Measurements from ENCODE around the gene RNF114.
"Not testable (repeated sequence)": the region's sequence is repeated elsewhere in the genome, so short reads cannot be mapped to it uniquely, and the experiment has no call there.

The RNF114 gene

GRCh38 chr20:49998478-49999188 lies 62.4 kb downstream of the RNF114 start:
- not testable (repeated sequence) for H3K4me3 Mint-ChIP-seq, H3K4me1 Mint-ChIP-seq, H3K36me3 Mint-ChIP-seq, H3K27ac Mint-ChIP-seq, H3K9me3 Mint-ChIP-seq, H3K27me3 Mint-ChIP-seq

GRCh38 chr20:49999329-49999728 lies 63.1 kb downstream of the RNF114 start:
- no peaks in the 10 kb centered on the region for H3K27me3 Mint-ChIP-seq
- no peaks in the 10 kb centered on the region for H3K9me3 Mint-ChIP-seq
- H3K27ac Mint-ChIP-seq: no peak overlapping the region
- no peaks in the 10 kb centered on the region for H3K36me3 Mint-ChIP-seq
- no peak overlapping the region for H3K4me3 Mint-ChIP-seq
- H3K4me1 Mint-ChIP-seq: no peaks in the 10 kb centered on the region

GRCh38 chr20:50000548-50001222 lies 64.5 kb downstream of the RNF114 start:
- H3K4me3 Mint-ChIP-seq, H3K36me3 Mint-ChIP-seq, H3K27me3 Mint-ChIP-seq, H3K4me1 Mint-ChIP-seq, H3K9me3 Mint-ChIP-seq: not testable (repeated sequence)
- H3K27ac Mint-ChIP-seq: peak overlapping the region; percentile 42

- H3K9me3 Mint-ChIP-seq: no peaks in the 10 kb centered on the region
- H3K4me1 Mint-ChIP-seq: no peaks in the 10 kb centered on the region
- no peak overlapping the region for H3K4me3 Mint-ChIP-seq
- no peaks in the 10 kb centered on the region for H3K27me3 Mint-ChIP-seq
- H3K36me3 Mint-ChIP-seq: no peaks in the 10 kb centered on the region
- no peak overlapping the region for H3K27ac Mint-ChIP-seq
Observed at GRCh38 chr20:50001784-50002311, 65.7 kb downstream of the RNF114 start.

GRCh38 chr20:50003253-50003656 lies 67.1 kb downstream of the RNF114 start:
- Mint-ChIP-seq H3K27ac (no peak overlapping the region), H3K4me1 (no peaks in the 10 kb centered on the region), H3K4me3 (no peak overlapping the region), H3K27me3 (peaks cover 3% of the 10 kb centered on the region), H3K36me3 (no peaks in the 10 kb centered on the region), H3K9me3 (no peaks in the 10 kb centered on the region)
